Sigmoid colon (tissue), 4 donors: ENCODE data around the gene CRYBB1.

Experiments
- EP300 ChIP-seq, 4 donors: sonication (generic); formaldehyde crosslinking; IDR thresholded peaks; one replicate each; pipeline ENCODE4 v1.6.1; 2017; ENCODE audit warnings: antibody characterized with exemption in 4 of 4
- POLR2A ChIP-seq, 2 donors: fragments of 450-650 bp; IDR thresholded peaks; one replicate each; pipeline ENCODE4 v1.6.1; 2016; ENCODE audit warnings: antibody characterized with exemption in 2 of 2, mild to moderate bottlenecking in 2 of 2, moderate library complexity in 2 of 2
- POLR2AphosphoS5 ChIP-seq, 4 donors: sonication (generic); formaldehyde crosslinking; IDR thresholded peaks; one replicate each; pipeline ENCODE4 v1.6.1; 2017; ENCODE audit warnings: antibody characterized with exemption in 4 of 4
- TF ChIP-seq, protein P1 (sequence below), 4 experiments: fragments of 450-650 bp in 3 of 4; fragments of 200-600 bp in 1 of 4; IDR thresholded peaks; one replicate each; pipeline ENCODE4 v1.5.1; 2016 to 2019; ENCODE audit warnings: antibody characterized with exemption in 4 of 4, mild to moderate bottlenecking in 3 of 4, moderate library complexity in 2 of 4

DNA sequence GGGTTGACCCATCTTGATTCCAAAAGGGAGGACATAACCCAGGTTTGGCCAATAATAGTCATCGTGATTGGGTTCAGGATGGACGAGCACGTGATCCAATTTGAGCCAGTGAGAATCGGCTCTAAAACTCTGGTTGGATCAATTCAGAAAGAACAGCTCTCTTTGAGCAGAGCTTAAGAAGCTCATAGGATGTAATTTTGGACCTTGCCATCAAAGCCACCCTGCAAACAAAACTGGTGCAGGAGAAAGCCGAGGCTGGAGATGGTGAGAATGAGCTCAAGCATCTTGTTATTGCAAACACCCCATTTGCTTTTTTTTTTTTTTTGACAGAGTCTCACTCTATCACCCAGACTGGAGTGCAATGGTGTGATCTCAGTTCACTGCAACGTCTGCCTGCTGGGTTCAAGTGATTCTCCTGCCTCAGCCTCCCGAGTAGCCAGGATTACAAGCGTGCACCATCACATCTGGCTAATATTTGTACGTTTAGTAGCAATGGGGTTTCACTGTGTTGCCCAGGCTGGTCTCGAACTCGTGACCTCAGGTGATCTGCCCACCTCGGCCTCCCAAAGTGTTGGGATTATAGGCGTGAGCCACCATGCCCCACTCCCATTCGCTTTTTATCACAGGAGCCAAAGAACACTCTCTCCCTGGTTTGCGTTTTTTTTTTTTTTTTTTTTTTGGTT, 25.7 kb upstream of the CRYBB1 start:
- TF ChIP-seq, protein P1, sequence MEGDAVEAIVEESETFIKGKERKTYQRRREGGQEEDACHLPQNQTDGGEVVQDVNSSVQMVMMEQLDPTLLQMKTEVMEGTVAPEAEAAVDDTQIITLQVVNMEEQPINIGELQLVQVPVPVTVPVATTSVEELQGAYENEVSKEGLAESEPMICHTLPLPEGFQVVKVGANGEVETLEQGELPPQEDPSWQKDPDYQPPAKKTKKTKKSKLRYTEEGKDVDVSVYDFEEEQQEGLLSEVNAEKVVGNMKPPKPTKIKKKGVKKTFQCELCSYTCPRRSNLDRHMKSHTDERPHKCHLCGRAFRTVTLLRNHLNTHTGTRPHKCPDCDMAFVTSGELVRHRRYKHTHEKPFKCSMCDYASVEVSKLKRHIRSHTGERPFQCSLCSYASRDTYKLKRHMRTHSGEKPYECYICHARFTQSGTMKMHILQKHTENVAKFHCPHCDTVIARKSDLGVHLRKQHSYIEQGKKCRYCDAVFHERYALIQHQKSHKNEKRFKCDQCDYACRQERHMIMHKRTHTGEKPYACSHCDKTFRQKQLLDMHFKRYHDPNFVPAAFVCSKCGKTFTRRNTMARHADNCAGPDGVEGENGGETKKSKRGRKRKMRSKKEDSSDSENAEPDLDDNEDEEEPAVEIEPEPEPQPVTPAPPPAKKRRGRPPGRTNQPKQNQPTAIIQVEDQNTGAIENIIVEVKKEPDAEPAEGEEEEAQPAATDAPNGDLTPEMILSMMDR (IDR thresholded peaks at IDR 0.05), result no peak
- TF ChIP-seq POLR2AphosphoS5 (IDR thresholded peaks at IDR 0.05), result no peak
- no peak for TF ChIP-seq EP300 (IDR thresholded peaks at IDR 0.05)
- no peak for TF ChIP-seq POLR2A (IDR thresholded peaks at IDR 0.05)
